Measurements from ENCODE around the gene FOXI1.

FOXI1 gene

GRCh38 chr5:170105642-170106611 lies at the start of gene FOXI1:
Gene FOXI1, plus strand, starts transcription at chr5:170105897. Its CDS starts 61 bp downstream, at chr5:170105958.
- no peak for DNase-seq (ENCODE audit: extremely low read depth in 1 of 2, low read depth in 1 of 2)

- DNase-seq (ENCODE audit: extremely low read depth in 1 of 2, low read depth in 1 of 2), result no peak
Observed at GRCh38 chr5:170056561-170057267, 49.0 kb upstream of the FOXI1 start.

GRCh38 chr5:170057311-170057710 lies 48.4 kb upstream of the FOXI1 start:
- no peak for DNase-seq (ENCODE audit: extremely low read depth in 1 of 2, low read depth in 1 of 2)

- DNase-seq (ENCODE audit: extremely low read depth in 1 of 2, low read depth in 1 of 2), result no peak
Observed at GRCh38 chr5:170059221-170059620, 46.5 kb upstream of the FOXI1 start.

GRCh38 chr5:170067152-170067551 lies 38.5 kb upstream of the FOXI1 start:
- DNase-seq (ENCODE audit: extremely low read depth in 1 of 2, low read depth in 1 of 2), result no peak

- no peak for DNase-seq (ENCODE audit: extremely low read depth in 1 of 2, low read depth in 1 of 2)
Observed at GRCh38 chr5:170067574-170068170, 38.0 kb upstream of the FOXI1 start.

GRCh38 chr5:170069512-170069911 lies 36.2 kb upstream of the FOXI1 start:
- DNase-seq (ENCODE audit: extremely low read depth in 1 of 2, low read depth in 1 of 2), result no peak

- DNase-seq (ENCODE audit: extremely low read depth in 1 of 2, low read depth in 1 of 2), result no peak
Observed at GRCh38 chr5:170070556-170071412, 34.9 kb upstream of the FOXI1 start.

GRCh38 chr5:170071748-170072147 lies 33.9 kb upstream of the FOXI1 start:
- DNase-seq (ENCODE audit: extremely low read depth in 1 of 2, low read depth in 1 of 2), result no peak

GRCh38 chr5:170075696-170076095 lies 30.0 kb upstream of the FOXI1 start:
- DNase-seq (ENCODE audit: extremely low read depth in 1 of 2, low read depth in 1 of 2), result no peak

GRCh38 chr5:170076211-170076610 lies 29.5 kb upstream of the FOXI1 start:
- DNase-seq (ENCODE audit: extremely low read depth in 1 of 2, low read depth in 1 of 2), result no peak

- no peak for DNase-seq (ENCODE audit: extremely low read depth in 1 of 2, low read depth in 1 of 2)
Observed at GRCh38 chr5:170076739-170077138, 29.0 kb upstream of the FOXI1 start.

- DNase-seq (ENCODE audit: extremely low read depth in 1 of 2, low read depth in 1 of 2), result no peak
Observed at GRCh38 chr5:170077526-170077925, 28.2 kb upstream of the FOXI1 start.

- DNase-seq (ENCODE audit: extremely low read depth in 1 of 2, low read depth in 1 of 2), result no peak
Observed at GRCh38 chr5:170078458-170078857, 27.2 kb upstream of the FOXI1 start.

- no peak for DNase-seq (ENCODE audit: extremely low read depth in 1 of 2, low read depth in 1 of 2)
Observed at GRCh38 chr5:170078931-170079330, 26.8 kb upstream of the FOXI1 start.

- no peak for DNase-seq (ENCODE audit: extremely low read depth in 1 of 2, low read depth in 1 of 2)
Observed at GRCh38 chr5:170080217-170080616, 25.5 kb upstream of the FOXI1 start.

GRCh38 chr5:170080786-170081445 lies 24.8 kb upstream of the FOXI1 start:
- no peak for DNase-seq (ENCODE audit: extremely low read depth in 1 of 2, low read depth in 1 of 2)

GRCh38 chr5:170081616-170082015 lies 24.1 kb upstream of the FOXI1 start:
- DNase-seq (ENCODE audit: extremely low read depth in 1 of 2, low read depth in 1 of 2), result no peak

- DNase-seq (ENCODE audit: extremely low read depth in 1 of 2, low read depth in 1 of 2), result no peak
Observed at GRCh38 chr5:170082701-170083100, 23.0 kb upstream of the FOXI1 start.

- no peak for DNase-seq (ENCODE audit: extremely low read depth in 1 of 2, low read depth in 1 of 2)
Observed at GRCh38 chr5:170087168-170087817, 18.4 kb upstream of the FOXI1 start.

Measured in activated CD8-positive, alpha-beta memory T cell treated with anti-CD3 and anti-CD28 coated beads for 1 hour (primary cell).